GM12891 (cell line): ENCODE measurements around the gene SPIRE1. TPM values are rescaled to one million over a fixed set of nuclear protein-coding genes. Genes with fewer than 3 reads are reported as not detected.

Source experiments
- DNase-seq: peaks from one replicate; pipeline ENCODE4 v3.0.0; 2011; ENCODE audit warnings: low spot score; ENCODE audit not compliant: insufficient read length
- FAIRE-seq: peaks from 2 replicates; lab custom pipeline; 2011; peaks lifted over from hg19 to GRCh38; lab: Jason Lieb, UNC
- PAX5 ChIP-seq: IDR thresholded peaks from 2 replicates; pipeline ENCODE4 v1.6.1; 2011; ENCODE audit warnings: low read length, moderate library complexity, mild to moderate bottlenecking; ENCODE audit not compliant: insufficient read depth, severe bottlenecking
- POLR2A ChIP-seq: IDR thresholded peaks from 2 replicates; pipeline ENCODE4 v1.6.1; 2011; ENCODE audit warnings: low read depth, low read length, control low read depth
- POLR2AphosphoS5 ChIP-seq: IDR thresholded peaks from 2 replicates; pipeline ENCODE4 v1.6.1; 2011; ENCODE audit warnings: low read depth, low read length, control low read depth
- POU2F2 ChIP-seq: IDR thresholded peaks from 2 replicates; pipeline ENCODE4 v1.6.1; 2011; ENCODE audit warnings: low read depth, mild to moderate bottlenecking, control low read depth, low read length, moderate library complexity
- SPI1 ChIP-seq: IDR thresholded peaks from 2 replicates; pipeline ENCODE4 v1.6.1; 2011; ENCODE audit warnings: low read depth, low read length, control low read depth
- TAF1 ChIP-seq: IDR thresholded peaks from 2 replicates; pipeline ENCODE4 v1.6.1; 2011; ENCODE audit warnings: low read depth, low read length, control low read depth
- polyA plus RNA-seq: library from polyadenylated mRNA; unstranded; fragments of >200 nt; gene quantifications from one replicate; pipeline ENCODE4 v1.2.1, GENCODE V29; 2012; ENCODE audit warnings: low read depth, missing spikeins, inconsistent platforms; ENCODE audit not compliant: missing spikeins

SPIRE1 gene
- polyA plus RNA-seq: 1.4 TPM

GRCh38 chr18:12657684-12658425 lies at the start of gene SPIRE1:
TSS of gene SPIRE1 (minus strand) at chr18:12658107. CDS start at chr18:12657866, 241 bp downstream.
- TF ChIP-seq PAX5: no peak
- TF ChIP-seq SPI1: no peak
- TF ChIP-seq POLR2AphosphoS5: no peak
- no peak for TF ChIP-seq TAF1
- FAIRE-seq: peak; percentile 28
- peak; percentile 43 for DNase-seq

- DNase-seq (no peak), FAIRE-seq (no peak)
- TF ChIP-seq TAF1 (no peak), SPI1 (no peak), PAX5 (no peak), POU2F2 (no peak), POLR2A (no peak), POLR2AphosphoS5 (no peak)
These were observed 45.8 kb upstream of the SPIRE1 start for GRCh38 chr18:12703664-12704063.

DNA sequence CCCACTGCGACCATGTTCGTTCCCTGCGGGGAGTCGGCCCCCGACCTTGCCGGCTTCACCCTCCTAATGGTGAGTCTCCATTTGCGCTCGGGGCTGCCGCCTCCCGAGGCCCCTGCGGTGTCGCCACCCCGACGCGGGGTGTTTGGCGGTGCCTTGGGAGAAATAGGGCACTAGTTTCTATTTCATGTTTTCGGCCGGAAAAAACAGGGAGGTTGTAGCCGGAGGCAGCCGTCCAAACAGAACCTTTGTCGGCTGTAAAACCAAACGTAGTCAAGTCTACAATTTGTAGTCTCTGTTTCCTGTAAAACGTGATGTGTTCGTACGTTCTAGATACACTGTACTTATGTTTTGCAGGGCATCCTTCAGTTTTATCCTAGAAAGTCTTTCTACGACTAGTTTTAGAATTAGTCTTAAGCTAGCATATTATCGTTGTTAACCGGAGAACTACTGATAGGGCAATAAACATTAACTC lies 45.2 kb upstream of the SPIRE1 start:
- TF ChIP-seq SPI1 (no peak), POU2F2 (no peak), POLR2A (no peak), POLR2AphosphoS5 (no peak), TAF1 (no peak), PAX5 (no peak)
- DNase-seq (no peak), FAIRE-seq (no peak)

GRCh38 chr18:12702221-12703095 lies 44.6 kb upstream of the SPIRE1 start, which contains the start of the genes CEP76 and PSMG2:
TSS of gene CEP76 (minus strand) at chr18:12702723. CDS start at chr18:12702548, 175 bp downstream.
TSS of gene PSMG2 (plus strand) at chr18:12703042. CDS start at chr18:12703108, 66 bp downstream.
- TF ChIP-seq TAF1 (peak; percentile 93), POLR2AphosphoS5 (peak; percentile 89), PAX5 (no peak), POU2F2 (peak; percentile 57; the same call in 1 of the 2 replicates), SPI1 (no peak), POLR2A (peak; percentile 83)
- peak; percentile 82 for FAIRE-seq
- peak; percentile 83 for DNase-seq

DNA sequence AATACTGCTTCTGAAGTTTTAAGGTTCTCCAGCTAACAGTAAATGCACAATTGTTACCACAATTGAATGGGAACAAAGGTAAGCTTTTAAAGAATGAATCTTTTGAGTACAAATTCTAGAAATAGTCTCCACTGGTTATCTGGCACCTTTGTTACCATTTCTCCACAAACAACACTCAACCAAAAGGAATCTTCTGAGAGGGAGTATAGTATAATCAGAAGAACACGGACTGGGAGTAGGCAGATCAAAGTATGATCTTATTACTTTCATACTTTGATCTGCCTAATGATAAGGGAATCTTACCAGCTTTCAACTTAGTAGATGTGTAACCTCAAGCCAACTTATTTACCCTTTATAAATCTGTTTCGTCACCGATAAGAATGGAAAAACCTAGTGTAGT lies 43.3 kb upstream of the SPIRE1 start:
- DNase-seq (no peak), FAIRE-seq (no peak)
- TF ChIP-seq POLR2AphosphoS5: no peak
- TF ChIP-seq POU2F2: no peak
- no peak for TF ChIP-seq PAX5
- no peak for TF ChIP-seq POLR2A
- no peak for TF ChIP-seq TAF1
- no peak for TF ChIP-seq SPI1

DNA sequence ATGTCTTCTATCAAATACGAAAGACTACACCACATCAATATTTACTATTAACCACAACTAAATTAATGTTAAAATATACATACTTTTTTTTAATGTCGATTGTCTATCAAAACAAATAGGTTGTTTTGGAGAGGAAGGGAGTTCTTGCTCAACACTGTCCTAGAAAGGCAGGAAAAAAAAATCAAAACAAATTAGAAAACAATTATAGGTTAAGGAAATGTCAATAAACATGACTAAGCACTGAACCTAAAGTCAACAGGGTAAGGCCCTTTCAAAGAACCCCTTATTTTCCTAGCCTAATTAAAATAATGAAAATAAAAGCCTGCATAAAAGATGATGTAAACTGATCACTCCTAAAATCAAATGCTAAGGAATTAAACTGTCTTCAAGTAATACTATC lies 41.8 kb upstream of the SPIRE1 start:
- no peak for DNase-seq
- no peak for TF ChIP-seq PAX5
- TF ChIP-seq POLR2A: no peak
- no peak for TF ChIP-seq POLR2AphosphoS5
- no peak for TF ChIP-seq SPI1
- no peak for TF ChIP-seq TAF1
- TF ChIP-seq POU2F2: no peak
- FAIRE-seq: no peak

GRCh38 chr18:12694032-12694431 lies 36.1 kb upstream of the SPIRE1 start:
- DNase-seq (no peak), FAIRE-seq (no peak)
- TF ChIP-seq TAF1: no peak
- TF ChIP-seq POU2F2: no peak
- TF ChIP-seq SPI1: no peak
- no peak for TF ChIP-seq POLR2A
- no peak for TF ChIP-seq PAX5
- no peak for TF ChIP-seq POLR2AphosphoS5

DNA sequence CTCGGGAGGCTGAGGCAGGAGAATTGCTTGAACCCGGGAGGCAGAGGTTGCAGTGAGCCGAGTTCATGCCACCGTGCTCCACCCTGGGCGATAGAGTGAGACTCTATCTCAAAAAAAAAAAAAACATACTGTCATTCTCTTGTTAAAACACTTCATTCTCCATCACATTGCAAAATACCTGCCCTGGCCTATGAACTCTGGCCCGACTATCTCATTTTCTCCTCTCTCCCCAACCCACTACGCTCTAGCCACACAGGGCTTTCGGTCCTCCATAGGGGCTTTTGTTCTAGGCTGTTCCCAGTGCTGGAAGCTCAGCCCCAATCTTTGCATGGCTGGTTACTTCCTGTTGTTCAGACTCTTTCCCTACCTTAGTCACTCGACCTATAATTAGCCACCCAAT lies 34.3 kb upstream of the SPIRE1 start:
- TF ChIP-seq POLR2A (no peak), POU2F2 (no peak), POLR2AphosphoS5 (no peak)
- no peak for DNase-seq
- FAIRE-seq: no peak

GRCh38 chr18:12689256-12689850 lies 31.4 kb upstream of the SPIRE1 start:
- FAIRE-seq (no peak), DNase-seq (no peak)
- TF ChIP-seq SPI1: no peak
- TF ChIP-seq PAX5: no peak
- no peak for TF ChIP-seq POU2F2
- TF ChIP-seq POLR2AphosphoS5: no peak
- no peak for TF ChIP-seq TAF1
- TF ChIP-seq POLR2A: no peak
